Measurements from ENCODE around the gene NTM.

The NTM gene

DNA sequence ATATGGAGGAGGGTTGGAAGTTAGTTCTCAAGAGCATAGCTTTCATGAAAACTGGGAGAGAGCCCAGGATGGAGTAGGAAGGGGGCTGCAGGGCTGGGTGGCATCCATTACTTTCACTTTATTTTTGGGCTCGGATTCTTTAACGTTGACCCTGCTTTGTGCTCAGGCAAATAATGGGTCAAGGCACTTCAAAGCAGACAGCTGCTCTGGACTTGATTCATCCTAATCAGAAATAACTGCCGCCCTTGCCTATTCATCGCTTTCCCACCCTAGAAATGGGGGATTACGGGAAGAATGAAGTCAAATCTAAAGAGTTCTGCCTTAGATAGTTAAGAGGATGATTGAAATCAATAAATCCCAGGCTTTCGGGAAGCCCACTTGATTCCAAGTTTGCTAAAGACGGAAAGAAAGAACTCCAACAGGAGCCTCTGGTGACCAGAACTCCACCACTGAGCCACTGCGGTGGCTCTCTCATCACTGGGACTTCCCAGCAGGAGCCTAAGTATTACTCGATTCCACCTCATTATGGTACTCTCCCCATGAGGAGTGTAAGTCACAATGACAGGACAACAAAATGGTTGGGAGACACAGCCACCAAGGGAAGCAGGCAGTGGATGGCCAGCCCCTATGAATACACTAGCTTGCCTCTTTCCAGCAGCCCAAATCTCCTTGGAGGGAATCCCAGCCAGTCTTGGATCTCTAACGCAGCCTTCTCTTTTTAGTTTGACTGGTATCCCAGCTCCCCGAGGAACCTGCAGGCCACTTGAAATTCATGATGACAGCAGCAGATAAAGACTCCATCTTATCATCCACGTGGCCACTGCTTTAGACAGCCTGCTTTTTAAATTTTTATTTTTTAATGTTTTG is 815.5 kb downstream of the NTM start:
- no peaks in the 10 kb centered on the region for H3K9me3 ChIP-seq (ENCODE audit: insufficient read depth, low read depth, low read length)

DNA sequence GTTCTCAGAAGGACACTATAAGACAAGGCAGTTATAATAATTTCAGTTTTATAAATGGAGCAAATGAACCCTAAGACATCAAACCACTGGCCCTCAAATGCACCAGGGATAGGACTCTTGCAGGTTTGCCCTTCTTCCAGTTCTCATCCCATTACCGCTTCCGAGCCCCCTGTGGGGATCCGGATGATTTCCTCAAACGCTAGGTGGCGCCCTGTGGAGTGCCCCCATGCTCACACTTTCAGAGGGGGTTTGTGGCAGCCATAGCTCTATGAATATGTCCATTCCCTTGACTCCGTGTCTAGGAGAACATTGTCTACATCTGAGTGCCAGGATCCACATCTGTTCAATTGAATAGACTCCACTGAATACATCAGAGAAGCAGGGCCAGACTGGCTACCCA is 816.3 kb downstream of the NTM start:
- Histone ChIP-seq H3K27me3 (ENCODE audit: insufficient read depth, low read length, poor library complexity, severe bottlenecking) (no peaks in the 10 kb centered on the region), H3K9ac (ENCODE audit: low read depth, low read length, poor library complexity, severe bottlenecking) (no peak overlapping the region), H3K9me2 (replicated peaks; ENCODE audit: low read depth, low read length) (no peaks in the 10 kb centered on the region), H3K9me3 (ENCODE audit: insufficient read depth, low read depth, low read length) (no peaks in the 10 kb centered on the region), H3K4me2 (ENCODE audit: low read depth, low read length, poor library complexity, severe bottlenecking) (no peak overlapping the region), H3K36me3 (ENCODE audit: insufficient read depth, low read length) (no peaks in the 10 kb centered on the region), H3K4me3 (ENCODE audit: low read length, poor library complexity, severe bottlenecking) (no peak overlapping the region), H3F3A (ENCODE audit: low read depth) (no peaks in the 10 kb centered on the region), H2AFZ (ENCODE audit: low read length) (no peak overlapping the region), H4K20me1 (ENCODE audit: insufficient read depth, low read length, poor library complexity, severe bottlenecking) (no peaks in the 10 kb centered on the region), H3K79me2 (ENCODE audit: insufficient read depth, low read length) (no peaks in the 10 kb centered on the region), H3K4me1 (ENCODE audit: insufficient read depth, low read length, poor library complexity, severe bottlenecking) (no peaks in the 10 kb centered on the region)
- no peak for TF ChIP-seq EZH2phosphoT487 (IDR thresholded peaks at IDR 0.05; ENCODE audit: borderline replicate concordance)
- TF ChIP-seq, protein P1, sequence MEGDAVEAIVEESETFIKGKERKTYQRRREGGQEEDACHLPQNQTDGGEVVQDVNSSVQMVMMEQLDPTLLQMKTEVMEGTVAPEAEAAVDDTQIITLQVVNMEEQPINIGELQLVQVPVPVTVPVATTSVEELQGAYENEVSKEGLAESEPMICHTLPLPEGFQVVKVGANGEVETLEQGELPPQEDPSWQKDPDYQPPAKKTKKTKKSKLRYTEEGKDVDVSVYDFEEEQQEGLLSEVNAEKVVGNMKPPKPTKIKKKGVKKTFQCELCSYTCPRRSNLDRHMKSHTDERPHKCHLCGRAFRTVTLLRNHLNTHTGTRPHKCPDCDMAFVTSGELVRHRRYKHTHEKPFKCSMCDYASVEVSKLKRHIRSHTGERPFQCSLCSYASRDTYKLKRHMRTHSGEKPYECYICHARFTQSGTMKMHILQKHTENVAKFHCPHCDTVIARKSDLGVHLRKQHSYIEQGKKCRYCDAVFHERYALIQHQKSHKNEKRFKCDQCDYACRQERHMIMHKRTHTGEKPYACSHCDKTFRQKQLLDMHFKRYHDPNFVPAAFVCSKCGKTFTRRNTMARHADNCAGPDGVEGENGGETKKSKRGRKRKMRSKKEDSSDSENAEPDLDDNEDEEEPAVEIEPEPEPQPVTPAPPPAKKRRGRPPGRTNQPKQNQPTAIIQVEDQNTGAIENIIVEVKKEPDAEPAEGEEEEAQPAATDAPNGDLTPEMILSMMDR (conservative IDR thresholded peaks at IDR 0.05; ENCODE audit: low read length): peak; percentile 44; the same call in 1 of the 2 replicates

More for the DNA sequence above, 815.5 kb downstream of the NTM start:
- Histone ChIP-seq H3K36me3 (ENCODE audit: insufficient read depth, low read length) (no peaks in the 10 kb centered on the region), H3F3A (ENCODE audit: low read depth) (no peaks in the 10 kb centered on the region), H3K4me3 (ENCODE audit: low read length, poor library complexity, severe bottlenecking) (no peak overlapping the region), H3K9me2 (replicated peaks; ENCODE audit: low read depth, low read length) (no peaks in the 10 kb centered on the region), H3K4me1 (ENCODE audit: insufficient read depth, low read length, poor library complexity, severe bottlenecking) (no peaks in the 10 kb centered on the region), H3K79me2 (ENCODE audit: insufficient read depth, low read length) (no peaks in the 10 kb centered on the region), H3K4me2 (ENCODE audit: low read depth, low read length, poor library complexity, severe bottlenecking) (no peak overlapping the region), H3K27me3 (ENCODE audit: insufficient read depth, low read length, poor library complexity, severe bottlenecking) (no peaks in the 10 kb centered on the region), H4K20me1 (ENCODE audit: insufficient read depth, low read length, poor library complexity, severe bottlenecking) (no peaks in the 10 kb centered on the region), H3K9ac (ENCODE audit: low read depth, low read length, poor library complexity, severe bottlenecking) (no peak overlapping the region), H2AFZ (ENCODE audit: low read length) (no peak overlapping the region)
- TF ChIP-seq, protein P1 (conservative IDR thresholded peaks at IDR 0.05; ENCODE audit: low read length): no peak
- no peak for TF ChIP-seq EZH2phosphoT487 (IDR thresholded peaks at IDR 0.05; ENCODE audit: borderline replicate concordance)

DNA sequence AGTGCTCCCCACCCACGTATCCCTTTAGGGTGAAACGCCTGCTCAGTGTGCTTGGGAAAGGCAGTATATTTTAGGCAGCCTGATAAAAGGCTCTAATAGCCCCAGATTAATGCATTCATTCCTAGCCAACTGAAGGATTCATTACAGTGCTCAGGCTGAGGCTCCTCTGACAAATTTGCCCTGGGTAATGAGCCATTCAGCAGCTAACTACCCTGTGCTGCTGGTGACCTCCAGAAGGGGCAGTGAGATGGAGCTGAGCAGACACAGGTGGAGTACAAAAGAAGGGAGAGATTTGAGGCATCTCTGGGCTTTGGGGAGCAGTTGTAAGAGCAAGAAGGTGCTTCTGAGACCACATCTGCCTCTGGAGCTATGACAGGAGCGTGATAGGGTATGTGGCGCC is 817.0 kb downstream of the NTM start:
- Histone ChIP-seq H3K79me2 (ENCODE audit: insufficient read depth, low read length) (no peaks in the 10 kb centered on the region), H3K4me1 (ENCODE audit: insufficient read depth, low read length, poor library complexity, severe bottlenecking) (no peaks in the 10 kb centered on the region), H3K4me3 (ENCODE audit: low read length, poor library complexity, severe bottlenecking) (no peak overlapping the region), H3K36me3 (ENCODE audit: insufficient read depth, low read length) (no peaks in the 10 kb centered on the region), H3K27me3 (ENCODE audit: insufficient read depth, low read length, poor library complexity, severe bottlenecking) (no peaks in the 10 kb centered on the region), H3K9me3 (ENCODE audit: insufficient read depth, low read depth, low read length) (no peaks in the 10 kb centered on the region), H3K9me2 (replicated peaks; ENCODE audit: low read depth, low read length) (no peaks in the 10 kb centered on the region), H3F3A (ENCODE audit: low read depth) (no peaks in the 10 kb centered on the region), H2AFZ (ENCODE audit: low read length) (no peak overlapping the region), H3K9ac (ENCODE audit: low read depth, low read length, poor library complexity, severe bottlenecking) (no peak overlapping the region), H4K20me1 (ENCODE audit: insufficient read depth, low read length, poor library complexity, severe bottlenecking) (no peaks in the 10 kb centered on the region), H3K4me2 (ENCODE audit: low read depth, low read length, poor library complexity, severe bottlenecking) (no peak overlapping the region)
- TF ChIP-seq, protein P1 (conservative IDR thresholded peaks at IDR 0.05; ENCODE audit: low read length): no peak
- TF ChIP-seq EZH2phosphoT487 (IDR thresholded peaks at IDR 0.05; ENCODE audit: borderline replicate concordance): no peak

Measured in Loucy (cell line).